IPS-18c (cell line): ENCODE results near the gene NEK8.
"Not testable (repeated sequence)": the region's sequence is repeated elsewhere in the genome, so short reads cannot be mapped to it uniquely, and the experiment has no call there.

Experiments used
- H3K4me3 ChIP-seq: 2 replicates; pipeline ENCODE4 v1.7.0; 2013; ENCODE audit warnings: low read depth, mild to moderate bottlenecking, low read length, moderate library complexity; ENCODE audit not compliant: insufficient read depth
- H3K9me3 ChIP-seq: one replicate; pipeline ENCODE4 v1.6.1; 2013; ENCODE audit warnings: mild to moderate bottlenecking, low read length, moderate library complexity; ENCODE audit not compliant: control insufficient read depth, insufficient read depth

Gene NEK8

GRCh38 chr17:28720997-28721329, 7.6 kb upstream of the NEK8 start:
- H3K4me3 ChIP-seq = peak overlapping the region; percentile 95
- H3K9me3 ChIP-seq = not testable (repeated sequence)

- Histone ChIP-seq H3K4me3 (0 out of 2 replicates have a peak overlapping the region, but pooled peaks have one; percentile 25), H3K9me3 (no peaks in the 10 kb centered on the region)
Measured at GRCh38 chr17:28722417-28723158, 6.0 kb upstream of the NEK8 start.

DNA sequence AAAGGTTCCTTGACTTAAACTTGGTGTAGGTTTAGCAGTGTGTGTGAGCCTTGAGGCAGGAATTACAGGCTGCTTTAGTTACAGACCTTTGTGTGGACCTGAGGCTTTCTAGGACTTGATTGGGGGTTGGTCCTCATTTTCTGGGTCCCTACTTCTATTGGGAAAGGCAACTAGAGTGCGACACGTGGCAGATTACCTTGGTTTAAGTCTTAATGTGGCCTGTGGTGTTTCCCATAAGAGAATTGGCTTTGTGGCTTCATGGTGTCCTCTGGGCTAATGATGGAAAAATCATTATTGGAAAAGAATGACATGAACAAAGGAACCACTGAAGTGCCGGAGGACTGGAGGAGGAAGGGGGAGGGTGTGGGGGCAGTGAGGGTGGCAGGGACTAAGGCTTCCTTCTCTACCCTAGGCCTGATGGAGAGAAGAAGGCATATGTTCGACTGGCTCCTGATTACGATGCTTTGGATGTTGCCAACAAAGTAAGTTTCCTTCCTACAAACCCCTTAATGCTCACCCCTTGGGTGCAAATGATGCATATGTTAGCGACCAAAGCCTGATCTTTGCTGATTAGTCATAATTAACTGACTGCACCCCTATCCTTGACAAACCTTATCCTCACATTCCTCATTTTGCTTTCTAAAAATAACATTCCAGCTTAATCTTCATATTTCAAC, 5.3 kb upstream of the NEK8 start:
- no peaks in the 10 kb centered on the region for H3K9me3 ChIP-seq
- no peak overlapping the region for H3K4me3 ChIP-seq

- H3K4me3 ChIP-seq = peak overlapping the region; percentile 76; the same call in 1 of the 2 replicates
- not testable (repeated sequence) for H3K9me3 ChIP-seq
Measured at GRCh38 chr17:28723836-28724499, 4.6 kb upstream of the NEK8 start.

DNA sequence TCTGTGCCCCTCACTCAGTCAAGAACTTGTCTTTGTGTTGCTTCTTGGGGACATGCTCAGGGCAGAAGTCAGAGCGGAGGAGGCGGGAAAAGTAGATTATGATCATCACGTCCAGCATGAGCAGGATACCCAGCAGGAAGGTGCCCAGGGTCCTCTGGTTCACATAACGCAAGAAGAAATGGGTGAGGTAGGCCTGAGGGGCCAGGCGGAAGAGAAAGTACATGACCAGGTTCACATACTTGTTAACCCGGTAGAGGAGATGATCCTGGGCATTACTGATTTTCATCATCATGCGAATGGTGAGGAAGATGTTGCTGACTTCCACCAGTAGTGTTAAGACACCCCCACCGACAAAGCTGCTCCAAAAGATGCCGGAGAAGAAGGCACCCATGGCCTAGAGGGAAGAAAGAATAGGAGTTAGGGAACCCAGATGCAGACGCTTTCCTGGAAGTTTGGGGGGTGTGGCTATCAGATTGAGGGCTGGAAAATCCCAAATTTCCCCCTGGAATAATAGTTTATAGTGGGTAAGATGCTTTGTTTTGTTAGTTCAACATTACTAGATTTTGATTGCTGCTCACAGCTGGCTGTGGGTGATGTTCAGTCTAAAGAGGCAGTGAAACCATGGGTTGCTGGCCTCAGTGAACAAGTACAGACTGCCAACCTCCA, 4.0 kb upstream of the NEK8 start:
- H3K9me3 ChIP-seq = no peaks in the 10 kb centered on the region
- peak overlapping the region; percentile 76 for H3K4me3 ChIP-seq

GRCh38 chr17:28725166-28725659, 3.4 kb upstream of the NEK8 start:
- Histone ChIP-seq H3K4me3 (peak overlapping the region; percentile 76), H3K9me3 (no peaks in the 10 kb centered on the region)

DNA sequence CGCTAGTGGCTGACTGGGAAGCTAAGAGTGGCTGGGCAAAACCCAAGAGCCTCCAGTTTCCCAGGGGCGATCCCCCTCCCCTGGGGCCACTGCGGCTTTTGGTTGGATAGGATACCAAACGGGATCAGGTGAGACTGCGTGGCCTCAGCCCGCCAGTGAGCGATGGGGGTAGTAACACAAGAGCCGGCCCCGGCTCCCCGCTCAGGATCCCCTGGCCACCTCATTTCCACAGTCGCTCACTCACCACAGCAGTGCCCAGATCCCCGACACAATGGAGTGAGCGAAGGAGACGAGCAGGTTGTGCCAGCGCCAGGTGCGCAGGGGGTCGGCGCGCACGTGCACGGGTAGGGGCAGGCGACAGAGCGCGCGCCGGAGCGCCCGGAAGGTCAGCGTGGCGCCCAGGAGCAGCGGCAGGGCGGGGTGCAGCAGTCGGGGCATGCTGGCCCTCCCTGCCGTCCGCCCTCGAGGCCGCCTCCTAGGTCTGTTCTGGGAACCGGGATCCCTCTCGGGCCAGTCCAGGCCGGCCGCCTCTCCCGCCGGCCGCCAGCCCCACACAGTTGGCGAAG, 2.8 kb upstream of the NEK8 start:
- H3K4me3 ChIP-seq = peak overlapping the region; percentile 76
- H3K9me3 ChIP-seq = no peaks in the 10 kb centered on the region

DNA sequence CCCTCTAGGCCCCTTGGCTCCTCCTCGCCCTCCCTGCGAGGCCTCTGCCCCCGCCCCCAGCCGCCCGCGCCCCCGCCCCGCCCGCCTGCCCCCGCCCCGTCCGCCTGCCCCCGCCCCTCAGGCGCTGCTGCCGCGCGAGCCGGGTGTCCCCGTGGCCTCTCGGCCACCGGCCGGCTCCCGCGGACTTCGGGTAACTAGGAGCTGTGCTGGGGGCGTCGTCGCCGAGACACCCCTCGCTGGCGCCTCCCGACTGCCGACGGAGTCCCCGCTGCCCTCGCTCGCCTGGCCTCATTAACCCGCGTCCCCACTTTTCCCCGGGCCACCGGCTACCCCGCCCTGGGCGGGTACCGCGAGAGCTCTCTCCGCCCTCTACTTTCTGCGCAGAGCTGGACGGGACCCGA, 2.4 kb upstream of the NEK8 start, which contains the start of gene TLCD1:
Gene TLCD1 (minus strand): TSS at position 8 of the 401 bp plus-strand sequence. CDS start 136 bp downstream, outside the sequence.
- Histone ChIP-seq H3K9me3 (no peaks in the 10 kb centered on the region), H3K4me3 (peak within 1 kb of the TSS; percentile 91)

- H3K4me3 ChIP-seq = peak overlapping the region; percentile 91
- no peaks in the 10 kb centered on the region for H3K9me3 ChIP-seq
Measured at GRCh38 chr17:28726627-28727491, 1.7 kb upstream of the NEK8 start.

DNA sequence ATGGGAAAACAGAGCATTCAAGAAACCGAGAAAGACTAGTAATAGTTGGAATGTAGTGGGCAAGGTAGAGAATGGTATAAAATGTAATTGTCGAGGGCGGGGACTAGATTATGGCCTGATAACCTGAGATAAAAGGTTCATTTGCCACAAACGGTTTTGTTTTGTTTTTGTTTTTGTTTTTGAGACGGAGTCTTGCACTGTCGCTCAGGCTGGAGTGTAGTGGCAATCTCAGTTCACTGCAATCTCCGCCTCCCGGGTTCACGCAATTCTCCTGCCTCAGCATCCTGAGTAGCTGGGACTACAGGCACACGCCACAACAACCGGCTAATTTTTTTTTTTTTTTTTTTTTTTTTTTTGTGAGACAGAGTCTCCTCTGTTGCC, 1.4 kb downstream of the NEK8 start:
- H3K4me3 ChIP-seq = no peak overlapping the region
- no peaks in the 10 kb centered on the region for H3K9me3 ChIP-seq

GRCh38 chr17:28733346-28733745, 4.8 kb downstream of the NEK8 start:
- no peak overlapping the region for H3K4me3 ChIP-seq
- no peaks in the 10 kb centered on the region for H3K9me3 ChIP-seq

- H3K4me3 ChIP-seq = no peak overlapping the region
Measured at GRCh38 chr17:28734712-28735241, 6.2 kb downstream of the NEK8 start.

GRCh38 chr17:28735242-28735722, 6.7 kb downstream of the NEK8 start:
- Histone ChIP-seq H3K4me3 (no peak overlapping the region), H3K9me3 (no peaks in the 10 kb centered on the region)

More at GRCh38 chr17:28734712-28735241, 6.2 kb downstream of the NEK8 start:
- H3K9me3 ChIP-seq = no peaks in the 10 kb centered on the region

- not testable (repeated sequence) for H3K4me3 ChIP-seq, H3K9me3 ChIP-seq
Measured at GRCh38 chr17:28735913-28736769, 7.6 kb downstream of the NEK8 start.

DNA sequence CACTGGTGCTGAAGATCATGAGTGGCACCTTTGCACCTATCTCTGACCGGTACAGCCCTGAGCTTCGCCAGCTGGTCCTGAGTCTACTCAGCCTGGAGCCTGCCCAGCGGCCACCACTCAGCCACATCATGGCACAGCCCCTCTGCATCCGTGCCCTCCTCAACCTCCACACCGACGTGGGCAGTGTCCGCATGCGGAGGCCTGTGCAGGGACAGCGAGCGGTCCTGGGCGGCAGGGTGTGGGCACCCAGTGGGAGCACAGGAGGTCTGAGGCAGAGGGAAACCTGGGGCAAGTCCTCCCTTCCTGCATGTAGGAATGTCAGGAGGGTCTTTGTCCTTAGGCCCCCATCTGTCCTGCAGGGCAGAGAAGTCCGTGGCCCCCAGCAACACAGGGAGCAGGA, 8.7 kb downstream of the NEK8 start:
- Histone ChIP-seq H3K9me3 (no peaks in the 10 kb centered on the region), H3K4me3 (no peak overlapping the region; the same call in 1 of the 2 replicates)
